GM23338 (cell line): ENCODE data around the gene KRTAP16-1. TPM values are rescaled to one million over a fixed set of nuclear protein-coding genes. Genes with fewer than 3 reads are reported as not detected.
"Not testable (repeated sequence)": the region's sequence is repeated elsewhere in the genome, so short reads cannot be mapped to it uniquely, and the experiment has no call there.

Experiments used
- ATAC-seq: fragments of 200-7000 bp; cut with Tn5 transposase; 3 replicates; pipeline ENCODE4 v1.9.1; 2020
- DNase-seq: peaks from one replicate; pipeline ENCODE4 v3.0.0-alpha.2; 2015; ENCODE audit warnings: low spot score
- H2AFZ ChIP-seq: fragments of 200-600 bp; sonication (generic); 2 replicates; pipeline ENCODE4 v1.8.0; 2016; ENCODE audit warnings: antibody characterized with exemption, mild to moderate bottlenecking, moderate library complexity
- H3F3A ChIP-seq: fragments of 200-600 bp; sonication (generic); replicated peaks from 2 replicates; pipeline ENCODE4 v1.8.0; 2017; ENCODE audit warnings: antibody characterized with exemption, mixed run types, low read depth
- H3K27ac ChIP-seq: fragments of 200-600 bp; sonication (generic); 2 replicates; pipeline ENCODE4 v1.6.1; 2016; ENCODE audit warnings: low read depth
- H3K27me3 ChIP-seq: fragments of 200-600 bp; sonication (generic); 2 replicates; pipeline ENCODE4 v1.8.0; 2016; ENCODE audit warnings: mild to moderate bottlenecking, mixed run types, moderate library complexity; ENCODE audit not compliant: insufficient read depth
- H3K36me3 ChIP-seq: fragments of 200-600 bp; sonication (generic); 2 replicates; pipeline ENCODE4 v1.8.0; 2016; ENCODE audit warnings: mild to moderate bottlenecking; ENCODE audit not compliant: insufficient read depth
- H3K4me1 ChIP-seq: fragments of 200-600 bp; sonication (generic); 2 replicates; pipeline ENCODE4 v1.8.0; 2016; ENCODE audit warnings: mild to moderate bottlenecking, moderate library complexity; ENCODE audit not compliant: insufficient read depth
- H3K4me2 ChIP-seq: fragments of 200-600 bp; sonication (generic); 2 replicates; pipeline ENCODE4 v1.7.1; 2017; ENCODE audit warnings: mixed run types
- H3K4me3 ChIP-seq: fragments of 200-600 bp; sonication (generic); 2 replicates; pipeline ENCODE4 v1.6.1; 2016; ENCODE audit warnings: mixed run types
- H3K79me2 ChIP-seq: fragments of 200-600 bp; sonication (generic); replicated peaks from 2 replicates; pipeline ENCODE4 v1.8.0; 2017; ENCODE audit warnings: mild to moderate bottlenecking; ENCODE audit not compliant: insufficient read depth
- H3K9me2 ChIP-seq: fragments of 200-600 bp; sonication (generic); 2 replicates; pipeline ENCODE4 v1.8.0; 2017; ENCODE audit not compliant: insufficient read depth
- H4K20me1 ChIP-seq: fragments of 200-600 bp; sonication (generic); replicated peaks from 2 replicates; pipeline ENCODE4 v1.8.0; 2017; ENCODE audit warnings: mild to moderate bottlenecking; ENCODE audit not compliant: insufficient read depth
- H3K27ac Mint-ChIP-seq: 2 replicates; pipeline ENCODE4 v1.8.0; 2020; ENCODE audit warnings: inconsistent platforms, mild to moderate bottlenecking, moderate library complexity, mixed read lengths
- H3K27me3 Mint-ChIP-seq: 3 replicates; pipeline ENCODE4 v1.8.0; 2022; ENCODE audit warnings: low read depth, mild to moderate bottlenecking, moderate library complexity, mixed read lengths, inconsistent platforms; ENCODE audit not compliant: insufficient read depth, poor library complexity
- H3K36me3 Mint-ChIP-seq: 3 replicates; pipeline ENCODE4 v1.8.0; 2021; ENCODE audit warnings: low read depth, mild to moderate bottlenecking, inconsistent platforms, moderate library complexity, mixed read lengths
- H3K4me1 Mint-ChIP-seq: 3 replicates; pipeline ENCODE4 v1.8.0; 2020; ENCODE audit warnings: mild to moderate bottlenecking, inconsistent platforms, mixed read lengths
- H3K4me3 Mint-ChIP-seq: 3 replicates; pipeline ENCODE4 v1.8.0; 2021; ENCODE audit warnings: moderate library complexity, mild to moderate bottlenecking, inconsistent platforms, mixed read lengths
- H3K9me3 Mint-ChIP-seq: 3 replicates; pipeline ENCODE4 v1.8.0; 2020; ENCODE audit warnings: moderate library complexity, mild to moderate bottlenecking, inconsistent platforms, mixed read lengths
- CTCF ChIP-seq, 2 experiments: fragments of 200-600 bp in 1 of 2; sonication (generic) in 1 of 2; conservative IDR thresholded peaks; 2 replicates each; pipeline versions ENCODE4 v1.5.1 to v1.6.1; 2016 to 2017; ENCODE audit warnings: antibody characterized with exemption in 2 of 2, low read depth in 2 of 2, mild to moderate bottlenecking in 2 of 2, moderate library complexity in 1 of 2
- EZH2 ChIP-seq: fragments of 200-600 bp; sonication (generic); IDR thresholded peaks from one replicate; pipeline ENCODE4 v1.8.0; 2017; ENCODE audit warnings: antibody characterized with exemption, mild to moderate bottlenecking, low read depth; ENCODE audit not compliant: unreplicated experiment
- EZH2phosphoT487 ChIP-seq: fragments of 200-600 bp; sonication (generic); IDR thresholded peaks from one replicate; pipeline ENCODE4 v1.8.1; 2018; ENCODE audit warnings: antibody characterized with exemption; ENCODE audit not compliant: unreplicated experiment
- JUNB ChIP-seq: IDR thresholded peaks from one replicate; pipeline ENCODE4 v1.6.1; 2016; ENCODE audit warnings: antibody characterized with exemption; ENCODE audit not compliant: unreplicated experiment
- REST ChIP-seq: IDR thresholded peaks from one replicate; pipeline ENCODE4 v1.6.1; 2018; ENCODE audit warnings: antibody characterized with exemption; ENCODE audit not compliant: unreplicated experiment
- STAT1 ChIP-seq: IDR thresholded peaks from one replicate; pipeline ENCODE4 v1.6.1; 2016; ENCODE audit warnings: antibody characterized with exemption; ENCODE audit not compliant: unreplicated experiment
- ZNF114 ChIP-seq: fragments of 250-450 bp; sonication (Bioruptor Pico); IDR thresholded peaks from 2 replicates; pipeline ENCODE4 v1.5.0; 2020; ENCODE audit warnings: mild to moderate bottlenecking, moderate library complexity
- ZNF331 ChIP-seq: fragments of 250-450 bp; sonication (Bioruptor Pico); IDR thresholded peaks from 2 replicates; pipeline ENCODE4 v1.5.0; 2020; ENCODE audit warnings: low read depth, mild to moderate bottlenecking, moderate library complexity
- ZNF462 ChIP-seq: fragments of 250-450 bp; sonication (Bioruptor Pico); IDR thresholded peaks from 2 replicates; pipeline ENCODE4 v1.5.0; 2020; ENCODE audit warnings: mild to moderate bottlenecking, moderate library complexity
- polyA plus RNA-seq: library from polyadenylated mRNA; unstranded; fragments of >200 nt; fragmentation: Nextera tagmentation; extraction: Ambion mirVana; gene quantifications from 2 replicates; pipeline ENCODE4 v1.2.1, GENCODE V29; 2016
- total RNA-seq: library from RNA; depleted of rRNA; stranded (reverse); fragments of >200 nt; shearing (Covaris generic); gene quantifications from 2 replicates; pipeline ENCODE4 v1.2.3, GENCODE V29; 2014

The KRTAP16-1 gene
- total and polyA plus RNA-seq, 2 experiments from 2014 or later: not detected

GRCh38 chr17:41347869-41348760 lies 39.0 kb upstream of the KRTAP16-1 start:
- no peak overlapping the region for H2AFZ ChIP-seq
- ATAC-seq (no peak), DNase-seq (no peak)
- no peak overlapping the region for H3K27ac ChIP-seq
- H3K27me3 ChIP-seq: no peaks in the 10 kb centered on the region
- no peaks in the 10 kb centered on the region for H3K27me3 Mint-ChIP-seq
- no peaks in the 10 kb centered on the region for H3F3A ChIP-seq
- no peaks in the 10 kb centered on the region for H3K4me1 Mint-ChIP-seq
- no peak overlapping the region for H3K4me2 ChIP-seq
- no peaks in the 10 kb centered on the region for H3K36me3 ChIP-seq
- 0 out of 2 replicates have a peak, but pooled peaks cover 10% of the 10 kb centered on the region for H3K9me2 ChIP-seq
- H3K79me2 ChIP-seq: no peaks in the 10 kb centered on the region
- no peaks in the 10 kb centered on the region; the same call in 2 of the 3 replicates for H3K36me3 Mint-ChIP-seq
- H4K20me1 ChIP-seq: 0 out of 2 replicates have a peak, but pooled peaks cover 4% of the 10 kb centered on the region
- H3K4me3 Mint-ChIP-seq: no peak overlapping the region
- H3K9me3 Mint-ChIP-seq: peaks cover 8% of the 10 kb centered on the region
- TF ChIP-seq CTCF (conservative IDR thresholded peaks at IDR 0.05; ENCODE audit: low read depth in 2 of 2): no peak
- no peak for TF ChIP-seq EZH2
- no peak for TF ChIP-seq JUNB
- TF ChIP-seq REST: no peak
- TF ChIP-seq STAT1: no peak
- no peak for TF ChIP-seq ZNF114 (CRISPR knock-in tag)
- TF ChIP-seq ZNF331 (CRISPR knock-in tag): no peak
- TF ChIP-seq EZH2phosphoT487: no peak
- no peak for TF ChIP-seq ZNF462
- no peak overlapping the region for H3K27ac Mint-ChIP-seq
- no peaks in the 10 kb centered on the region for H3K4me1 ChIP-seq
- H3K4me3 ChIP-seq: no peak overlapping the region

- H3K27me3 Mint-ChIP-seq, DNase-seq, H4K20me1 ChIP-seq, H3K27me3 ChIP-seq, H3K4me1 ChIP-seq, H3K4me3 ChIP-seq, H3K27ac ChIP-seq, H3K36me3 ChIP-seq, H3K36me3 Mint-ChIP-seq, H3F3A ChIP-seq, H3K4me3 Mint-ChIP-seq, H3K27ac Mint-ChIP-seq, ATAC-seq, H2AFZ ChIP-seq, H3K4me1 Mint-ChIP-seq, H3K9me2 ChIP-seq, H3K4me2 ChIP-seq, H3K79me2 ChIP-seq: not testable (repeated sequence)
- peaks cover 21% of the 10 kb centered on the region for H3K9me3 Mint-ChIP-seq
Observed at GRCh38 chr17:41346421-41346820, 37.3 kb upstream of the KRTAP16-1 start.
